Measurements from ENCODE around the gene SPTBN1.

- TF ChIP-seq CTCF (conservative IDR thresholded peaks at IDR 0.05; ENCODE audit: low read depth, low read length) (no peak), EZH2 (IDR thresholded peaks at IDR 0.05; ENCODE audit: low read length, unreplicated experiment) (no peak)
These were observed 102.9 kb downstream of the SPTBN1 start for GRCh38 chr2:54559006-54559445.

Measured in PC-3 (cell line).